Measurements from ENCODE around the gene SAPCD2. TPM values are rescaled to one million over a fixed set of nuclear protein-coding genes. Genes with fewer than 3 reads are reported as not detected.
"Not testable (repeated sequence)": the region's sequence is repeated elsewhere in the genome, so short reads cannot be mapped to it uniquely, and the experiment has no call there.

Gene SAPCD2, protein sequence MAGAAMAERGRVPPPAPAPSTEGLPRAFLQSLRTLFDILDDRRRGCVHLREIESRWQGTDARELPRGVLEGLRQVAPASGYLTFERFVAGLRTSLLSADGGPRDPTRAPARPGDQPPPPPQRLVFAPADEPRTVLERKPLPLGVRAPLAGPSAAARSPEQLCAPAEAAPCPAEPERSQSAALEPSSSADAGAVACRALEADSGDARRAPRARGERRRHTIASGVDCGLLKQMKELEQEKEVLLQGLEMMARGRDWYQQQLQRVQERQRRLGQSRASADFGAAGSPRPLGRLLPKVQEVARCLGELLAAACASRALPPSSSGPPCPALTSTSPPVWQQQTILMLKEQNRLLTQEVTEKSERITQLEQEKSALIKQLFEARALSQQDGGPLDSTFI
- total RNA-seq (1 to 10 TPM in 2 of 9 donors, under 1 TPM in 7; 0.24 to 1.7 (median 0.79) TPM), polyA plus RNA-seq (under 1 TPM; 0.07 to 0.56 (median 0.17) TPM)
- long read RNA-seq, donor 1: 0 reads
- long read RNA-seq, donor 2: 0 reads
- long read RNA-seq, donor 3: 0 reads
- long read RNA-seq, donor 4: 0 reads
- long read RNA-seq, donor 5, partial matches to known transcripts: 0 of 5 reads
- long read RNA-seq, donor 5, other reads (novel, unspliced or antisense): 4 of 5 reads
- long read RNA-seq, donor 6, partial matches to known transcripts: 0 of 1 reads
- long read RNA-seq, donor 6, other reads (novel, unspliced or antisense): 1 of 1 reads
- long read RNA-seq, donor 7: 0 reads
- long read RNA-seq, donor 8, partial matches to known transcripts: 0 of 1 reads
- long read RNA-seq, donor 8, other reads (novel, unspliced or antisense): 0 of 1 reads
- long read RNA-seq, donor 9: 0 reads
- long read RNA-seq, donor 10: 0 reads

DNA sequence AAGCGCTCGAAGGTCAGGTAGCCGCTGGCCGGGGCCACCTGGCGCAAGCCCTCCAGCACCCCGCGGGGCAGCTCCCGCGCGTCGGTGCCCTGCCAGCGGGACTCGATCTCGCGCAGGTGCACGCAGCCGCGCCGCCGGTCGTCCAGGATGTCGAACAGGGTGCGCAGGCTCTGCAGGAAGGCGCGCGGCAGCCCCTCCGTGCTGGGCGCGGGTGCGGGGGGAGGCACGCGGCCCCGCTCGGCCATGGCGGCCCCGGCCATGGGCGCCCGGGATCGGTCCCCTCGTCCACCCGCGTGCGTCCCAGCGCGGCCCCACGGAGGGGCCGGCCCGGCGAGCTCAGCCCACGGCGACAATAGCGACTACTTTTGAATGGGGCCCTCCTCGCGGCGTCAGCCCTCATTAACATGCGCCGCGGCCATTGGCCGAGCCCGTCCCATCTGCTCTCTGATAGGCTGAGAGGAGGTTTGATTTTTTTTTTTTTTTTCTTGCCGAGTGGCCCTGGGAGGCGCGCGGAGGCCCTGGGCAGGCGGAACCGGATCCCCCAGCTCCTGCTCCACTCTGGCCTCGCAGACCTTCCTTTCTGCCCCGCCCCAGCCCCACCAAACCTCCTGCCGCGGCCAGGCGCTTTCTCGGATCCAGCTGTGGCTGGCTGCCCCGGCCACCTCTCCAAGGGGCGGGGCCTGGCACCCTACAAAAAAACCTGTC is at the start of gene SAPCD2:
Gene SAPCD2, minus strand, starts transcription at position 357 of the 705 bp plus-strand sequence. Its CDS starts 97 bp downstream, at position 260.
- peak within 1 kb of the TSS in 1 of 4 donors; percentile 55 for H3K4me3 ChIP-seq
- intact Hi-C loops (cut with DNase I): no loop called here
- TF ChIP-seq, protein P1, sequence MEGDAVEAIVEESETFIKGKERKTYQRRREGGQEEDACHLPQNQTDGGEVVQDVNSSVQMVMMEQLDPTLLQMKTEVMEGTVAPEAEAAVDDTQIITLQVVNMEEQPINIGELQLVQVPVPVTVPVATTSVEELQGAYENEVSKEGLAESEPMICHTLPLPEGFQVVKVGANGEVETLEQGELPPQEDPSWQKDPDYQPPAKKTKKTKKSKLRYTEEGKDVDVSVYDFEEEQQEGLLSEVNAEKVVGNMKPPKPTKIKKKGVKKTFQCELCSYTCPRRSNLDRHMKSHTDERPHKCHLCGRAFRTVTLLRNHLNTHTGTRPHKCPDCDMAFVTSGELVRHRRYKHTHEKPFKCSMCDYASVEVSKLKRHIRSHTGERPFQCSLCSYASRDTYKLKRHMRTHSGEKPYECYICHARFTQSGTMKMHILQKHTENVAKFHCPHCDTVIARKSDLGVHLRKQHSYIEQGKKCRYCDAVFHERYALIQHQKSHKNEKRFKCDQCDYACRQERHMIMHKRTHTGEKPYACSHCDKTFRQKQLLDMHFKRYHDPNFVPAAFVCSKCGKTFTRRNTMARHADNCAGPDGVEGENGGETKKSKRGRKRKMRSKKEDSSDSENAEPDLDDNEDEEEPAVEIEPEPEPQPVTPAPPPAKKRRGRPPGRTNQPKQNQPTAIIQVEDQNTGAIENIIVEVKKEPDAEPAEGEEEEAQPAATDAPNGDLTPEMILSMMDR (IDR thresholded peaks at IDR 0.05): no peak
- no peak for TF ChIP-seq POLR2A (IDR thresholded peaks at IDR 0.05)
- H3K27me3 ChIP-seq: peaks cover 12% of the 10 kb centered on the region
- no peaks in the 10 kb centered on the region for H3K9me3 ChIP-seq (replicated peaks in 1 of 3)
- H3K27ac ChIP-seq: peak within 1 kb of the TSS in 2 of 5 donors; percentile 55 to 61
- WGBS, 4 donors: 0 to 1% (median 1%) methylated on average over 19 to 74 of the region's 74 CpGs
- DNase-seq: peak; percentile 82 to 94 (median 88)
- peaks cover 0 to 8% of the 10 kb centered on the region in 2 donors for H3K4me1 ChIP-seq (replicated peaks in 1 of 2)
- no peaks in the 10 kb centered on the region for H3K36me3 ChIP-seq (replicated peaks in 1 of 2)

DNA sequence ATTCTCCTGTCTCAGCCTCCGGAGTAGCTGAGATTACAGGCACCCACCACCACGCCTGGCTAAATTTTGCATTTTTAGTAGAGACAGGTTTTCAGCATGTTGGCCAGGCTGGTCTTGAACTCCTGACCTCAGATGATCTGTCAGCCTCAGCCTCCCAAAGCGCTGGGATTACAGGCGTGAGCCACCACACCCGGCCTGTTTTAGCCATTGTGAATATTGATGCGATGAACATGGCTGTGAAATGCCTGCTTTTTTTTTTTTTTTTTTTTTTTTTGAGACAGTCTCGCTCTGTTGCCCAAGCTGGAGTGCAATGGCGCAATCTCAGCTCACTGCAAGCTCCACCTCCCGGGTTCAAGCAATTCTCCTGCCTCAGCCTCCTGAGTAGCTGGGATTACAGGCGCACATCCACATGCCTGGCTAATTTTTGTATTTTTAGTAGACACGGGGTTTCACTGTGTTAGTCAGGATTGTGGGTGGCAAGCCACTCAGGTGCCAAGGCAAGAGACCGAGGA is 47.8 kb upstream of the SAPCD2 start:
- intact Hi-C loops (cut with DNase I): loop anchor here (5.0 kb wide), 1 partner anchor 109 kb away; the partner anchor contains the start of genes CYSRT1 (in 2 of the 2) and RNF224 (in 2 of the 2)
- H3K4me1 ChIP-seq (replicated peaks in 1 of 2): peaks cover 9 to 11% of the 10 kb centered on the region in 2 donors
- not testable (repeated sequence) for H3K9me3 ChIP-seq (replicated peaks in 1 of 3); H3K4me3 ChIP-seq; DNase-seq; H3K36me3 ChIP-seq (replicated peaks in 1 of 2); H3K27me3 ChIP-seq; H3K27ac ChIP-seq
- WGBS, 4 donors: 73 to 83% (median 78%) methylated on average over 12 of the region's 12 CpGs

DNA sequence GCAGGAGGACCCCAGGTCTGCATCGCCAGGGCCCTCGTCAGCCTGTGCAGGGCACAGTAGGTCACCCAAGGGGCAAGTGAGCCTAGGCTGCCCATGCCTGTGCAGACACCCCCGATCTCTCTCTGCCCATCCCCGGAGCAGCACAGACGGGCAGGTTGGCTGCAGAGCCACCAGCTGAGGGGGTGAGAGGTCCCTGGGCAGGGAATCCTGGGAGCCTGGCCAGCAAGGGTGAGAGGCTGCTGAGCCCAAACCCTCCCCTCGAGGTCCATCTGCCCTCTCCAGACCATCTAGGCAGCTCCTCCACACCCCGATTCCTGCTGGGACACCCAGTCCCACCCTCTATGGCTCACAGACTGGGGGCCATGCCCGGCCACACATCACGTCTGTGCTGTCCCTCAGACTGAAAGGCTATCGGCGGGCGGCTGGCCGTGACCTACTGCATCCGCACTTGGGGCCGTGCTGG is 46.9 kb upstream of the SAPCD2 start:
- intact Hi-C loops (cut with DNase I): loop anchor here (5.0 kb wide), 1 partner anchor 110 kb away; the partner anchor contains the start of genes CYSRT1 (in 2 of the 2) and RNF224 (in 2 of the 2)
- Histone ChIP-seq H3K36me3 (replicated peaks in 1 of 2) (peaks cover 0 to 5% of the 10 kb centered on the region in 2 donors), H3K27me3 (no peaks in the 10 kb centered on the region), H3K4me1 (replicated peaks in 1 of 2) (peaks cover 9 to 11% of the 10 kb centered on the region in 2 donors), H3K27ac (no peak overlapping the region), H3K4me3 (no peak overlapping the region), H3K9me3 (replicated peaks in 1 of 3) (no peaks in the 10 kb centered on the region)
- WGBS, 4 donors: 63 to 76% (median 67%) methylated on average over 2 to 15 of the region's 15 CpGs
- TF ChIP-seq POLR2A (IDR thresholded peaks at IDR 0.05): no peak
- TF ChIP-seq, protein P1 (IDR thresholded peaks at IDR 0.05): no peak
- no peak for DNase-seq

DNA sequence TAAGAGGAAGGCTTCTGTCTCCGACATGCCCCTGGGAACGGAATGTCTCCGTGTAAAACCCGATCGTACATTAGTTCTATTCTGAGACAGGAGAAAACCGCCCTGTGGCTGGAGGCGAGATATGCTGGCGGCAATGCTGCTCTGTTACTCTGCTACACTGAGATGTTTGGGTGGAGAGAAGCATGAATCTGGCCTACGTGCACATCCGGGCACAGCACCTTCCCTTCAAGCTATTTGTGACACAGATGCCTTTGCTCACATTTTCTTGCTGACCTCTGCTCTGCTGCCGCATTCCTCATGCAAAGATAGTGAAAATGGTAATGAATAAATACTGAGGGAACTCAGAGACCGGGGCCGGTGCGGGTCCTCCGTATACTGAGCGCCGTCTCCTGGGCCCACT is 46.4 kb upstream of the SAPCD2 start:
- WGBS, 4 donors: 63 to 70% (median 68%) methylated on average over 16 to 17 of the region's 17 CpGs
- no peak for DNase-seq
- intact Hi-C loops (cut with DNase I): loop anchor here (5.0 kb wide), 1 partner anchor 111 kb away; the partner anchor contains the start of genes CYSRT1 (in 2 of the 2) and RNF224 (in 2 of the 2)
- Histone ChIP-seq H3K27ac (no peak overlapping the region), H3K36me3 (replicated peaks in 1 of 2) (peaks cover 0 to 11% of the 10 kb centered on the region in 2 donors), H3K4me1 (replicated peaks in 1 of 2) (peaks cover 7 to 11% of the 10 kb centered on the region in 2 donors), H3K27me3 (no peaks in the 10 kb centered on the region), H3K9me3 (replicated peaks in 1 of 3) (no peaks in the 10 kb centered on the region), H3K4me3 (no peak overlapping the region)
- no peak for TF ChIP-seq POLR2A (IDR thresholded peaks at IDR 0.05)
- TF ChIP-seq, protein P1 (IDR thresholded peaks at IDR 0.05): no peak
